ENCODE results near the gene THAP4. TPM values are rescaled to one million over a fixed set of nuclear protein-coding genes. Genes with fewer than 3 reads are reported as not detected.

Gene THAP4
- total RNA-seq, 1 experiment from 2014 or later, result 88.6 TPM

DNA sequence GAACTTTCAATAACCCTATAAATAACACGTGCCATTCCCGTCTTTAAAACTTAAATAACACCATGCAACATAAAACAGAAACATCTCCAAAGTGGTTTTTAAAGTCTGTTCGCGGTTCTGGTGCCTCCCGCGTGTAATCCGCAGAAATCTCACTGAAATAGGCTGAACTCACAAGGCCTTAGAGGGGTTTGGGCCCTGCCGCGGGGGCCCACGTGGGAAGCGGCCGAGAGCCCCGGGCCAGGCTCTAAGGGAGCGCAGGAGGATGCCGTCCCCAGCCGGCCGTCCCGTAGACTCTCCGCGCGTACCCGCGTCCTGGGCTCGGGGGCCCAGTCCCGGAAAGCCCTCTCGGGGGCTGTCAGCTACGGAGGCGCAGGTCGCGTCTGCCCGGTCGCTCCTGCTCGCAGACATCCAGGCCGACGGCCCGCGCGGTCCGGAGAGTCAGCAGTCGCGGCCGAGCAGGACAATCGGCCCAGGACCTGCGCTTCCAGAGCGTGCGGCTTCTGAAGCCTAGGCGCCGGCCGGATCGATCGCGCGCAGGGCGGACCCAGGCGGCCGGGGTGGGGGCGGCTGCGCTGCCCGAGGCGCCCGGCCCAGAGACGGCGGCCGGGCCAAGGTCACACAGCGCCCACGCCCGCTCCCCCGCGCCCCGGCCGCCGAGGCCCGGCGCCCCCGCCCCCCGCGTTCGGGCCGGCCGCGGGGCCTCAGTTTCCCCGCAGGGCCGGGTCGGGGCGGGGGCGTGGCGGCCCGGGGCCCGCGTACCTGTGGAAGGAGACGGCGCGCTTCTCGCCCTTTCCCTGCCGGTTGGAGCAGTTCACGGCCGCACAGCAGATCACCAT lies 558 bp downstream of the THAP4 start (continued):
- TF ChIP-seq, protein P1, sequence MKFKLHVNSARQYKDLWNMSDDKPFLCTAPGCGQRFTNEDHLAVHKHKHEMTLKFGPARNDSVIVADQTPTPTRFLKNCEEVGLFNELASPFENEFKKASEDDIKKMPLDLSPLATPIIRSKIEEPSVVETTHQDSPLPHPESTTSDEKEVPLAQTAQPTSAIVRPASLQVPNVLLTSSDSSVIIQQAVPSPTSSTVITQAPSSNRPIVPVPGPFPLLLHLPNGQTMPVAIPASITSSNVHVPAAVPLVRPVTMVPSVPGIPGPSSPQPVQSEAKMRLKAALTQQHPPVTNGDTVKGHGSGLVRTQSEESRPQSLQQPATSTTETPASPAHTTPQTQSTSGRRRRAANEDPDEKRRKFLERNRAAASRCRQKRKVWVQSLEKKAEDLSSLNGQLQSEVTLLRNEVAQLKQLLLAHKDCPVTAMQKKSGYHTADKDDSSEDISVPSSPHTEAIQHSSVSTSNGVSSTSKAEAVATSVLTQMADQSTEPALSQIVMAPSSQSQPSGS (CRISPR knock-in tag; IDR thresholded peaks at IDR 0.05; ENCODE audit: borderline replicate concordance, low read depth), result no peak
- TF ChIP-seq, protein P2, sequence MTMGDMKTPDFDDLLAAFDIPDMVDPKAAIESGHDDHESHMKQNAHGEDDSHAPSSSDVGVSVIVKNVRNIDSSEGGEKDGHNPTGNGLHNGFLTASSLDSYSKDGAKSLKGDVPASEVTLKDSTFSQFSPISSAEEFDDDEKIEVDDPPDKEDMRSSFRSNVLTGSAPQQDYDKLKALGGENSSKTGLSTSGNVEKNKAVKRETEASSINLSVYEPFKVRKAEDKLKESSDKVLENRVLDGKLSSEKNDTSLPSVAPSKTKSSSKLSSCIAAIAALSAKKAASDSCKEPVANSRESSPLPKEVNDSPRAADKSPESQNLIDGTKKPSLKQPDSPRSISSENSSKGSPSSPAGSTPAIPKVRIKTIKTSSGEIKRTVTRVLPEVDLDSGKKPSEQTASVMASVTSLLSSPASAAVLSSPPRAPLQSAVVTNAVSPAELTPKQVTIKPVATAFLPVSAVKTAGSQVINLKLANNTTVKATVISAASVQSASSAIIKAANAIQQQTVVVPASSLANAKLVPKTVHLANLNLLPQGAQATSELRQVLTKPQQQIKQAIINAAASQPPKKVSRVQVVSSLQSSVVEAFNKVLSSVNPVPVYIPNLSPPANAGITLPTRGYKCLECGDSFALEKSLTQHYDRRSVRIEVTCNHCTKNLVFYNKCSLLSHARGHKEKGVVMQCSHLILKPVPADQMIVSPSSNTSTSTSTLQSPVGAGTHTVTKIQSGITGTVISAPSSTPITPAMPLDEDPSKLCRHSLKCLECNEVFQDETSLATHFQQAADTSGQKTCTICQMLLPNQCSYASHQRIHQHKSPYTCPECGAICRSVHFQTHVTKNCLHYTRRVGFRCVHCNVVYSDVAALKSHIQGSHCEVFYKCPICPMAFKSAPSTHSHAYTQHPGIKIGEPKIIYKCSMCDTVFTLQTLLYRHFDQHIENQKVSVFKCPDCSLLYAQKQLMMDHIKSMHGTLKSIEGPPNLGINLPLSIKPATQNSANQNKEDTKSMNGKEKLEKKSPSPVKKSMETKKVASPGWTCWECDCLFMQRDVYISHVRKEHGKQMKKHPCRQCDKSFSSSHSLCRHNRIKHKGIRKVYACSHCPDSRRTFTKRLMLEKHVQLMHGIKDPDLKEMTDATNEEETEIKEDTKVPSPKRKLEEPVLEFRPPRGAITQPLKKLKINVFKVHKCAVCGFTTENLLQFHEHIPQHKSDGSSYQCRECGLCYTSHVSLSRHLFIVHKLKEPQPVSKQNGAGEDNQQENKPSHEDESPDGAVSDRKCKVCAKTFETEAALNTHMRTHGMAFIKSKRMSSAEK (CRISPR knock-in tag; IDR thresholded peaks at IDR 0.05; ENCODE audit: borderline replicate concordance), result no peak
- peak; percentile 26; the same call in 1 of the 2 replicates for TF ChIP-seq TP53 (CRISPR knock-in tag; IDR thresholded peaks at IDR 0.05)
- TF ChIP-seq ZNF232 (CRISPR knock-in tag; IDR thresholded peaks at IDR 0.05), result no peak
- no peak for TF ChIP-seq NFYB (CRISPR knock-in tag; conservative IDR thresholded peaks at IDR 0.05; ENCODE audit: low read depth)
- TF ChIP-seq, protein P3, sequence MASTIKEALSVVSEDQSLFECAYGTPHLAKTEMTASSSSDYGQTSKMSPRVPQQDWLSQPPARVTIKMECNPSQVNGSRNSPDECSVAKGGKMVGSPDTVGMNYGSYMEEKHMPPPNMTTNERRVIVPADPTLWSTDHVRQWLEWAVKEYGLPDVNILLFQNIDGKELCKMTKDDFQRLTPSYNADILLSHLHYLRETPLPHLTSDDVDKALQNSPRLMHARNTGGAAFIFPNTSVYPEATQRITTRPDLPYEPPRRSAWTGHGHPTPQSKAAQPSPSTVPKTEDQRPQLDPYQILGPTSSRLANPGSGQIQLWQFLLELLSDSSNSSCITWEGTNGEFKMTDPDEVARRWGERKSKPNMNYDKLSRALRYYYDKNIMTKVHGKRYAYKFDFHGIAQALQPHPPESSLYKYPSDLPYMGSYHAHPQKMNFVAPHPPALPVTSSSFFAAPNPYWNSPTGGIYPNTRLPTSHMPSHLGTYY (CRISPR knock-in tag; IDR thresholded peaks at IDR 0.05), result no peak
- TF ChIP-seq EMX1 (CRISPR knock-in tag; IDR thresholded peaks at IDR 0.05), result no peak
- no peak for TF ChIP-seq MYBL2 (CRISPR knock-in tag; IDR thresholded peaks at IDR 0.05)
- TF ChIP-seq ZNF671 (CRISPR knock-in tag; IDR thresholded peaks at IDR 0.05), result no peak
- TF ChIP-seq, protein P4, sequence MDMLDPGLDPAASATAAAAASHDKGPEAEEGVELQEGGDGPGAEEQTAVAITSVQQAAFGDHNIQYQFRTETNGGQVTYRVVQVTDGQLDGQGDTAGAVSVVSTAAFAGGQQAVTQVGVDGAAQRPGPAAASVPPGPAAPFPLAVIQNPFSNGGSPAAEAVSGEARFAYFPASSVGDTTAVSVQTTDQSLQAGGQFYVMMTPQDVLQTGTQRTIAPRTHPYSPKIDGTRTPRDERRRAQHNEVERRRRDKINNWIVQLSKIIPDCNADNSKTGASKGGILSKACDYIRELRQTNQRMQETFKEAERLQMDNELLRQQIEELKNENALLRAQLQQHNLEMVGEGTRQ (CRISPR knock-in tag; IDR thresholded peaks at IDR 0.05), result no peak
- TF ChIP-seq SOX15 (CRISPR knock-in tag; IDR thresholded peaks at IDR 0.05), result no peak
- no peak for TF ChIP-seq ELF4 (CRISPR knock-in tag; IDR thresholded peaks at IDR 0.05; ENCODE audit: low read depth)
- TF ChIP-seq, protein P5, sequence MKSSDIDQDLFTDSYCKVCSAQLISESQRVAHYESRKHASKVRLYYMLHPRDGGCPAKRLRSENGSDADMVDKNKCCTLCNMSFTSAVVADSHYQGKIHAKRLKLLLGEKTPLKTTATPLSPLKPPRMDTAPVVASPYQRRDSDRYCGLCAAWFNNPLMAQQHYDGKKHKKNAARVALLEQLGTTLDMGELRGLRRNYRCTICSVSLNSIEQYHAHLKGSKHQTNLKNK (CRISPR knock-in tag; IDR thresholded peaks at IDR 0.05), result no peak
- no peak for TF ChIP-seq MXD4 (CRISPR knock-in tag; IDR thresholded peaks at IDR 0.05; ENCODE audit: borderline replicate concordance)
- TF ChIP-seq SP1 (CRISPR knock-in tag; conservative IDR thresholded peaks at IDR 0.05), result 0 out of 2 replicates have a peak, but pooled peaks have one; percentile 9
- TF ChIP-seq ZNF263 (CRISPR knock-in tag; IDR thresholded peaks at IDR 0.05; ENCODE audit: low read depth), result no peak
- no peak for TF ChIP-seq JUN (CRISPR knock-in tag; IDR thresholded peaks at IDR 0.05)
- TF ChIP-seq, protein P6, sequence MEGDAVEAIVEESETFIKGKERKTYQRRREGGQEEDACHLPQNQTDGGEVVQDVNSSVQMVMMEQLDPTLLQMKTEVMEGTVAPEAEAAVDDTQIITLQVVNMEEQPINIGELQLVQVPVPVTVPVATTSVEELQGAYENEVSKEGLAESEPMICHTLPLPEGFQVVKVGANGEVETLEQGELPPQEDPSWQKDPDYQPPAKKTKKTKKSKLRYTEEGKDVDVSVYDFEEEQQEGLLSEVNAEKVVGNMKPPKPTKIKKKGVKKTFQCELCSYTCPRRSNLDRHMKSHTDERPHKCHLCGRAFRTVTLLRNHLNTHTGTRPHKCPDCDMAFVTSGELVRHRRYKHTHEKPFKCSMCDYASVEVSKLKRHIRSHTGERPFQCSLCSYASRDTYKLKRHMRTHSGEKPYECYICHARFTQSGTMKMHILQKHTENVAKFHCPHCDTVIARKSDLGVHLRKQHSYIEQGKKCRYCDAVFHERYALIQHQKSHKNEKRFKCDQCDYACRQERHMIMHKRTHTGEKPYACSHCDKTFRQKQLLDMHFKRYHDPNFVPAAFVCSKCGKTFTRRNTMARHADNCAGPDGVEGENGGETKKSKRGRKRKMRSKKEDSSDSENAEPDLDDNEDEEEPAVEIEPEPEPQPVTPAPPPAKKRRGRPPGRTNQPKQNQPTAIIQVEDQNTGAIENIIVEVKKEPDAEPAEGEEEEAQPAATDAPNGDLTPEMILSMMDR (IDR thresholded peaks at IDR 0.05), result no peak
- TF ChIP-seq OVOL2 (CRISPR knock-in tag; IDR thresholded peaks at IDR 0.05; ENCODE audit: borderline replicate concordance), result no peak
- TF ChIP-seq CREM (CRISPR knock-in tag; IDR thresholded peaks at IDR 0.05), result no peak
- no peak for TF ChIP-seq ZNF121 (CRISPR knock-in tag; IDR thresholded peaks at IDR 0.05)

Data from WTC11 (cell line).